DND-41 (cell line): ENCODE measurements around the gene DGKG.

Source experiments
- EZH2 ChIP-seq: IDR thresholded peaks from 3 replicates; pipeline ENCODE4 v1.6.1; 2012; ENCODE audit warnings: borderline replicate concordance, low read depth, mild to moderate bottlenecking, moderate library complexity, low read length, inconsistent platforms; ENCODE audit not compliant: severe bottlenecking
- TF ChIP-seq, protein P1 (sequence below): IDR thresholded peaks from 2 replicates; pipeline ENCODE4 v1.5.1; 2012; ENCODE audit warnings: borderline replicate concordance, low read length, moderate library complexity, mild to moderate bottlenecking; ENCODE audit not compliant: poor library complexity, severe bottlenecking; ENCODE audit errors: extremely low read depth

- TF ChIP-seq, protein P1, sequence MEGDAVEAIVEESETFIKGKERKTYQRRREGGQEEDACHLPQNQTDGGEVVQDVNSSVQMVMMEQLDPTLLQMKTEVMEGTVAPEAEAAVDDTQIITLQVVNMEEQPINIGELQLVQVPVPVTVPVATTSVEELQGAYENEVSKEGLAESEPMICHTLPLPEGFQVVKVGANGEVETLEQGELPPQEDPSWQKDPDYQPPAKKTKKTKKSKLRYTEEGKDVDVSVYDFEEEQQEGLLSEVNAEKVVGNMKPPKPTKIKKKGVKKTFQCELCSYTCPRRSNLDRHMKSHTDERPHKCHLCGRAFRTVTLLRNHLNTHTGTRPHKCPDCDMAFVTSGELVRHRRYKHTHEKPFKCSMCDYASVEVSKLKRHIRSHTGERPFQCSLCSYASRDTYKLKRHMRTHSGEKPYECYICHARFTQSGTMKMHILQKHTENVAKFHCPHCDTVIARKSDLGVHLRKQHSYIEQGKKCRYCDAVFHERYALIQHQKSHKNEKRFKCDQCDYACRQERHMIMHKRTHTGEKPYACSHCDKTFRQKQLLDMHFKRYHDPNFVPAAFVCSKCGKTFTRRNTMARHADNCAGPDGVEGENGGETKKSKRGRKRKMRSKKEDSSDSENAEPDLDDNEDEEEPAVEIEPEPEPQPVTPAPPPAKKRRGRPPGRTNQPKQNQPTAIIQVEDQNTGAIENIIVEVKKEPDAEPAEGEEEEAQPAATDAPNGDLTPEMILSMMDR = no peak
- TF ChIP-seq EZH2 = no peak
Observed at GRCh38 chr3:186110975-186111974, 250.8 kb downstream of the DGKG start.
